Measurements from ENCODE around the gene PDC.
"Not testable (repeated sequence)": the region's sequence is repeated elsewhere in the genome, so short reads cannot be mapped to it uniquely, and the experiment has no call there.

Gene PDC

GRCh38 chr1:186409091-186409490 is 51.8 kb downstream of the PDC start:
- no CpG with 5 or more reads among the region's 3 CpGs for WGBS (ENCODE audit: insufficient coverage)
- CTCF ChIA-PET = interaction anchor here (1.0 kb wide), 1 partner anchor 33 kb away, joined by 3 read pairs; no protein-coding TSS in a partner anchor
- POLR2A ChIA-PET = no interaction called here

GRCh38 chr1:186404454-186405051 is 56.4 kb downstream of the PDC start:
- H3K27me3 ChIP-seq (replicated peaks in 2 of 5; ENCODE audit: control insufficient read depth in 4 of 5, insufficient read depth in 5 of 5, low read length in 4 of 5) = no peaks in the 10 kb centered on the region
- H3K27ac ChIP-seq (ENCODE audit: insufficient read depth in 1 of 2, low read depth in 1 of 2, low read length in 2 of 2, poor library complexity in 1 of 2, severe bottlenecking in 2 of 2) = peak overlapping the region; percentile 27 to 56
- CTCF ChIA-PET = interaction anchor here (0.8 to 1.7 kb wide), 5 partner anchors 15 to 395 kb away, joined by 3 to 4 read pairs (median 3); no protein-coding TSS in a partner anchor
- POLR2A ChIA-PET = interaction anchor here (0.6 kb wide), 1 partner anchor 41 kb away, joined by 3 read pairs; no protein-coding TSS in a partner anchor
- 0% methylated on average over 3 of the region's 5 CpGs for WGBS (ENCODE audit: insufficient coverage)
- no peaks in the 10 kb centered on the region for H3K9me3 ChIP-seq (ENCODE audit: control extremely low read depth in 1 of 5, control insufficient read depth in 4 of 5, insufficient read depth in 2 of 5, low read depth in 1 of 5, low read length in 4 of 5)
- H3K4me3 ChIP-seq (ENCODE audit: control insufficient read depth in 1 of 7, extremely low read depth in 1 of 7, insufficient read depth in 4 of 7, low read depth in 2 of 7, low read length in 6 of 7) = no peak overlapping the region
- peaks cover 9 to 42% (median 25%) of the 10 kb centered on the region in 4 experiments for H3K36me3 ChIP-seq (ENCODE audit: control insufficient read depth in 4 of 4, insufficient read depth in 4 of 4, low read length in 3 of 4)
- peak; percentile 82 to 94 (median 92) for DNase-seq
- no peaks in the 10 kb centered on the region for H3K4me1 ChIP-seq (ENCODE audit: control extremely low read depth in 1 of 4, control insufficient read depth in 4 of 4, insufficient read depth in 4 of 4, low read length in 3 of 4)

More at GRCh38 chr1:186409091-186409490, 51.8 kb downstream of the PDC start:
- H3K4me1 ChIP-seq (ENCODE audit: control extremely low read depth in 1 of 4, control insufficient read depth in 4 of 4, insufficient read depth in 4 of 4, low read length in 3 of 4) = no peaks in the 10 kb centered on the region
- H3K4me3 ChIP-seq (ENCODE audit: control insufficient read depth in 1 of 7, extremely low read depth in 1 of 7, insufficient read depth in 4 of 7, low read depth in 2 of 7, low read length in 6 of 7) = no peak overlapping the region
- H3K9me3 ChIP-seq (ENCODE audit: control extremely low read depth in 1 of 5, control insufficient read depth in 4 of 5, insufficient read depth in 2 of 5, low read depth in 1 of 5, low read length in 4 of 5) = no peaks in the 10 kb centered on the region
- DNase-seq = peak; percentile 6 to 67 (median 66)
- peaks cover 9 to 39% (median 27%) of the 10 kb centered on the region in 4 experiments for H3K36me3 ChIP-seq (ENCODE audit: control insufficient read depth in 4 of 4, insufficient read depth in 4 of 4, low read length in 3 of 4)
- no peaks in the 10 kb centered on the region for H3K27me3 ChIP-seq (replicated peaks in 2 of 5; ENCODE audit: control insufficient read depth in 4 of 5, insufficient read depth in 5 of 5, low read length in 4 of 5)
- no peak overlapping the region for H3K27ac ChIP-seq (ENCODE audit: insufficient read depth in 1 of 2, low read depth in 1 of 2, low read length in 2 of 2, poor library complexity in 1 of 2, severe bottlenecking in 2 of 2)

- H3K4me3 ChIP-seq (ENCODE audit: control insufficient read depth in 1 of 7, extremely low read depth in 1 of 7, insufficient read depth in 4 of 7, low read depth in 2 of 7, low read length in 6 of 7) = no peak overlapping the region
- POLR2A ChIA-PET = interaction anchor here (0.6 kb wide), 1 partner anchor 40 kb away, joined by 3 read pairs; no protein-coding TSS in a partner anchor
- H3K36me3 ChIP-seq (ENCODE audit: control insufficient read depth in 4 of 4, insufficient read depth in 4 of 4, low read length in 3 of 4) = peaks cover 11 to 47% (median 25%) of the 10 kb centered on the region in 4 experiments
- H3K27ac ChIP-seq (ENCODE audit: insufficient read depth in 1 of 2, low read depth in 1 of 2, low read length in 2 of 2, poor library complexity in 1 of 2, severe bottlenecking in 2 of 2) = no peak overlapping the region
- no peak for DNase-seq
- CTCF ChIA-PET = interaction anchor here (0.8 to 1.6 kb wide), 4 partner anchors 20 to 396 kb away, joined by 3 to 4 read pairs (median 3); no protein-coding TSS in a partner anchor
- H3K27me3 ChIP-seq (replicated peaks in 2 of 5; ENCODE audit: control insufficient read depth in 4 of 5, insufficient read depth in 5 of 5, low read length in 4 of 5) = no peaks in the 10 kb centered on the region
- H3K9me3 ChIP-seq (ENCODE audit: control extremely low read depth in 1 of 5, control insufficient read depth in 4 of 5, insufficient read depth in 2 of 5, low read depth in 1 of 5, low read length in 4 of 5) = no peaks in the 10 kb centered on the region
- H3K4me1 ChIP-seq (ENCODE audit: control extremely low read depth in 1 of 4, control insufficient read depth in 4 of 4, insufficient read depth in 4 of 4, low read length in 3 of 4) = no peaks in the 10 kb centered on the region
Measured at GRCh38 chr1:186403632-186404031, 57.3 kb downstream of the PDC start.

- H3K36me3 ChIP-seq (ENCODE audit: control insufficient read depth in 4 of 4, insufficient read depth in 4 of 4, low read length in 3 of 4) = peaks cover 9 to 42% (median 25%) of the 10 kb centered on the region in 4 experiments
- 100% methylated on average over 2 of the region's 2 CpGs for WGBS (ENCODE audit: insufficient coverage)
- POLR2A ChIA-PET; CTCF ChIA-PET; DNase-seq; H3K4me1 ChIP-seq (ENCODE audit: control extremely low read depth in 1 of 4, control insufficient read depth in 4 of 4, insufficient read depth in 4 of 4, low read length in 3 of 4); H3K27ac ChIP-seq (ENCODE audit: insufficient read depth in 1 of 2, low read depth in 1 of 2, low read length in 2 of 2, poor library complexity in 1 of 2, severe bottlenecking in 2 of 2); H3K4me3 ChIP-seq (ENCODE audit: control insufficient read depth in 1 of 7, extremely low read depth in 1 of 7, insufficient read depth in 4 of 7, low read depth in 2 of 7, low read length in 6 of 7); H3K9me3 ChIP-seq (ENCODE audit: control extremely low read depth in 1 of 5, control insufficient read depth in 4 of 5, insufficient read depth in 2 of 5, low read depth in 1 of 5, low read length in 4 of 5); H3K27me3 ChIP-seq (replicated peaks in 2 of 5; ENCODE audit: control insufficient read depth in 4 of 5, insufficient read depth in 5 of 5, low read length in 4 of 5): not testable (repeated sequence)
Measured at GRCh38 chr1:186401446-186401845, 59.5 kb downstream of the PDC start.
